Right lobe of liver (tissue), 6 donors: Measurements from ENCODE around the gene UTP15. TPM values are rescaled to one million over a fixed set of nuclear protein-coding genes. Genes with fewer than 3 reads are reported as not detected.

Experiments used
- ATAC-seq, 4 donors: fragments of 200-7000 bp; cut with Tn5 transposase; one replicate each; pipeline ENCODE4 v1.9.1; 2020; ENCODE audit warnings: mild to moderate bottlenecking in 4 of 4, moderate library complexity in 4 of 4
- DNase-seq, 3 donors: peaks; one replicate each; pipeline ENCODE4 v3.0.0-alpha.2; 2020
- H3K27ac ChIP-seq, 3 donors: fragments of 200-600 bp; one replicate each; pipeline ENCODE4 v1.8.0; 2022
- H3K27me3 ChIP-seq, 2 donors: fragments of 200-600 bp; one replicate each; pipeline ENCODE4 v1.8.0; 2022
- H3K36me3 ChIP-seq, 4 donors: fragments of 200-600 bp; sonication (generic) in 1 of 4; one replicate each; pipeline versions ENCODE4 v1.5.1 to v1.8.0; 2017 to 2022; ENCODE audit warnings: control low read depth in 1 of 4
- H3K4me1 ChIP-seq, 4 donors: fragments of 200-600 bp; sonication (generic) in 1 of 4; one replicate each; pipeline versions ENCODE4 v1.5.1 to v1.8.0; 2017 to 2022; ENCODE audit warnings: control low read depth in 1 of 4
- H3K4me3 ChIP-seq, 3 donors: fragments of 200-600 bp; one replicate each; pipeline ENCODE4 v1.8.0; 2022
- H3K9me3 ChIP-seq, 4 donors: fragments of 200-600 bp; sonication (generic) in 1 of 4; one replicate each; pipeline versions ENCODE4 v1.5.1 to v1.8.0; 2017 to 2022; ENCODE audit warnings: control low read depth in 1 of 4
- CTCF ChIP-seq, 4 donors: fragments of 200-600 bp in 3 of 4; fragments of 450-650 bp in 1 of 4; IDR thresholded peaks; one replicate each; pipeline versions ENCODE4 v1.5.1 to v1.8.0; 2016 to 2022; ENCODE audit warnings: antibody characterized with exemption in 4 of 4, mild to moderate bottlenecking in 2 of 4
- POLR2A ChIP-seq: fragments of 450-650 bp; IDR thresholded peaks from one replicate; pipeline ENCODE4 v1.6.1; 2017; ENCODE audit warnings: antibody characterized with exemption, mild to moderate bottlenecking
- WGBS: methylation state at CpG from one replicate; pipeline ENCODE4 v1.1.6; 2018; ENCODE audit warnings: low coverage, low lambda C conversion rate; ENCODE audit not compliant: insufficient coverage; ENCODE audit errors: missing lambda C conversion rate; 5-methylcytosine and 5-hydroxymethylcytosine counted together
- intact Hi-C, 2 donors: fragments of 100-400 bp; cut with DNase I; formaldehyde crosslinking; loops; one replicate each; pipeline versions ENCODE4 v1.11.2 to v1.14.1; 2022
- total RNA-seq, 6 experiments: library from RNA; depleted of rRNA in 2 of 6; stranded (reverse); fragments of >200 nt in 2 of 6; fragmentation: NEBNext Ultra II Directional in 3 of 6; extraction: Animal tissue kit (Norgen Biotek cat#: 25700) in 3 of 6; gene quantifications; one replicate each; pipeline versions ENCODE4 v1.1.0 to v1.2.4, GENCODE V29; 2016 to 2023
- donor health status: DM: no; HTN: yes; CAD: no.
- donor health status: DM: no; HTN: no; CAD: no.
- donor health status: DM: no; HTN: no; CAD: no.
- donor health status: DM: no; HTN: yes; CAD: no.
- donor health status: DM: no; HTN: yes; CAD: no.

The UTP15 gene
- total RNA-seq, 6 experiments from 2014 or later = 6.0 to 16.5 (median 10.6) TPM

GRCh38 chr5:73544429-73545402 is 20.8 kb upstream of the UTP15 start:
- intact Hi-C loops = no loop called here
- DNase-seq (peak in 2 of 3 donors; percentile 52 to 63), ATAC-seq (peak; percentile 46 to 93 (median 66))
- H3K4me3 ChIP-seq = no peak overlapping the region
- H3K4me1 ChIP-seq = no peaks in the 10 kb centered on the region
- H3K27me3 ChIP-seq = no peaks in the 10 kb centered on the region
- H3K36me3 ChIP-seq = no peaks in the 10 kb centered on the region
- H3K27ac ChIP-seq = no peak overlapping the region
- whole genome bisulfite sequencing = 49% methylated on average over 8 of the region's 9 CpGs
- no peaks in the 10 kb centered on the region for H3K9me3 ChIP-seq
- no peak for TF ChIP-seq CTCF (IDR thresholded peaks at IDR 0.05)
- no peak for TF ChIP-seq POLR2A

- no CpG with 5 or more reads among the region's 1 CpG for WGBS
- Histone ChIP-seq H3K27me3 (no peaks in the 10 kb centered on the region), H3K9me3 (no peaks in the 10 kb centered on the region), H3K4me1 (no peaks in the 10 kb centered on the region), H3K4me3 (no peak overlapping the region), H3K36me3 (no peaks in the 10 kb centered on the region), H3K27ac (no peak overlapping the region)
- intact Hi-C loops = no loop called here
- ATAC-seq = no peak
- TF ChIP-seq POLR2A (no peak), CTCF (IDR thresholded peaks at IDR 0.05) (no peak)
- no peak for DNase-seq
Measured at GRCh38 chr5:73545403-73545779, 20.2 kb upstream of the UTP15 start.

GRCh38 chr5:73550016-73550415 is 15.5 kb upstream of the UTP15 start:
- Histone ChIP-seq H3K4me1 (no peaks in the 10 kb centered on the region), H3K27ac (no peak overlapping the region), H3K27me3 (no peaks in the 10 kb centered on the region), H3K36me3 (peaks cover 0 to 28% (median 7%) of the 10 kb centered on the region in 4 donors), H3K9me3 (no peaks in the 10 kb centered on the region), H3K4me3 (no peak overlapping the region)
- 67% methylated on average over 1 of the region's 1 CpG for whole genome bisulfite sequencing
- DNase-seq (no peak), ATAC-seq (no peak)
- intact Hi-C loops = no loop called here
- TF ChIP-seq CTCF (IDR thresholded peaks at IDR 0.05) (no peak), POLR2A (no peak)

- Histone ChIP-seq H3K27ac (no peak overlapping the region), H3K27me3 (no peaks in the 10 kb centered on the region), H3K36me3 (peaks cover 0 to 47% (median 9%) of the 10 kb centered on the region in 4 donors), H3K9me3 (no peaks in the 10 kb centered on the region), H3K4me3 (no peak overlapping the region), H3K4me1 (no peaks in the 10 kb centered on the region)
- DNase-seq (no peak), ATAC-seq (no peak)
- TF ChIP-seq POLR2A (no peak), CTCF (IDR thresholded peaks at IDR 0.05) (no peak)
- intact Hi-C loops = no loop called here
Measured at GRCh38 chr5:73552642-73553041, 12.9 kb upstream of the UTP15 start.
